ENCODE data around the gene HOXD3. TPM values are rescaled to one million over a fixed set of nuclear protein-coding genes. Genes with fewer than 3 reads are reported as not detected.
A peak's percentile ranks its signal among the peaks of the same experiment; 100 is the strongest.

The HOXD3 gene
- total and polyA plus RNA-seq, 9 of the 15 experiments (the other 6 are each of a cell fraction or from before 2014, with no cell fraction given), result not detected

GRCh38 chr2:176111309-176111663 is 45.8 kb upstream of the HOXD3 start (continued):
- 0 out of 2 replicates have a peak, but pooled peaks have one; percentile 7 for TF ChIP-seq REST (IDR thresholded peaks at IDR 0.05; ENCODE audit: borderline replicate concordance)
- TF ChIP-seq REST (CRISPR knock-in tag; IDR thresholded peaks at IDR 0.05; ENCODE audit: low read depth), result no peak
- TF ChIP-seq STAT5B (CRISPR knock-in tag; IDR thresholded peaks at IDR 0.05), result no peak
- peak; percentile 79 to 90 (median 84) for TF ChIP-seq CTCF (IDR thresholded peaks at IDR 0.05 in 2 of 3, conservative IDR thresholded peaks at IDR 0.05 in 1 of 3; ENCODE audit: insufficient read depth in 2 of 3, low read depth in 1 of 3, low read length in 3 of 3)
- TF ChIP-seq HDGF (IDR thresholded peaks at IDR 0.05), result no peak
- peak; percentile 67 for TF ChIP-seq SMC3 (conservative IDR thresholded peaks at IDR 0.05; ENCODE audit: insufficient read depth, low read depth, low read length)
- peak; percentile 37 to 63 for TF ChIP-seq RAD21 (CRISPR knock-in tag; conservative IDR thresholded peaks at IDR 0.05 in 1 of 2, IDR thresholded peaks at IDR 0.05 in 1 of 2)
- no peak for TF ChIP-seq ATF4 (CRISPR knock-in tag; IDR thresholded peaks at IDR 0.05)
- no peak for TF ChIP-seq NR2C1 (IDR thresholded peaks at IDR 0.05)
- no peak for TF ChIP-seq NR2C1 (tag; IDR thresholded peaks at IDR 0.05)
- TF ChIP-seq CTCFL (IDR thresholded peaks at IDR 0.05; ENCODE audit: borderline replicate concordance, insufficient read depth, low read depth, low read length, poor library complexity, severe bottlenecking), result peak; percentile 81
- 0 out of 2 replicates have a peak, but pooled peaks have one; percentile 11 for TF ChIP-seq TEAD4 (IDR thresholded peaks at IDR 0.05; ENCODE audit: low read length)
- TF ChIP-seq TEAD4 (CRISPR knock-in tag; IDR thresholded peaks at IDR 0.05; ENCODE audit: borderline replicate concordance), result no peak

Measured in K562 (cell line).